Tibial nerve (tissue), 4 donors: ENCODE data around the gene TP53TG3C. TPM values are rescaled to one million over a fixed set of nuclear protein-coding genes. Genes with fewer than 3 reads are reported as not detected.
"Not testable (repeated sequence)": the region's sequence is repeated elsewhere in the genome, so short reads cannot be mapped to it uniquely, and the experiment has no call there.

Experiments
- DNase-seq, 2 donors: peaks; one replicate each; pipeline ENCODE4 v3.0.0-alpha.2; 2019; ENCODE audit warnings: low spot score in 2 of 2
- H3K27ac ChIP-seq, 4 donors: fragments of 200-600 bp; sonication (generic) in 3 of 4; one replicate each; pipeline ENCODE4 v1.5.1; 2017 to 2019; ENCODE audit warnings: mild to moderate bottlenecking in 1 of 4
- H3K27me3 ChIP-seq, 2 donors: fragments of 200-600 bp; sonication (generic) in 1 of 2; one replicate each; pipeline versions ENCODE4 v1.5.1 to v1.6.0; 2017 to 2019
- H3K36me3 ChIP-seq, 3 donors: fragments of 200-600 bp; sonication (generic); one replicate each; pipeline ENCODE4 v1.5.1; 2018 to 2019
- H3K4me1 ChIP-seq, 4 donors: fragments of 200-600 bp; sonication (generic) in 3 of 4; one replicate each; pipeline ENCODE4 v1.5.1; 2017 to 2019
- H3K4me3 ChIP-seq, 4 donors: fragments of 200-600 bp; sonication (generic) in 3 of 4; one replicate each; pipeline ENCODE4 v1.5.1; 2017 to 2019; ENCODE audit warnings: mild to moderate bottlenecking in 1 of 4, moderate library complexity in 1 of 4
- H3K9me3 ChIP-seq, 4 donors: fragments of 200-600 bp; sonication (generic) in 3 of 4; one replicate each; pipeline ENCODE4 v1.5.1; 2017 to 2019
- WGBS, 2 donors: methylation state at CpG; one replicate each; pipeline ENCODE4 v1.1.5; 2018; 5-methylcytosine and 5-hydroxymethylcytosine counted together
- small RNA-seq: library from RNA; depleted of rRNA; stranded (forward); fragments of <200 nt; gene quantifications from one replicate; pipeline ENCODE3, GENCODE V24; 2016
- total RNA-seq, 4 donors: library from RNA; depleted of rRNA; stranded (reverse); fragments of >200 nt; gene quantifications; one replicate each; pipeline ENCODE4 v1.1.0, GENCODE V29; 2016

TP53TG3C gene, protein sequence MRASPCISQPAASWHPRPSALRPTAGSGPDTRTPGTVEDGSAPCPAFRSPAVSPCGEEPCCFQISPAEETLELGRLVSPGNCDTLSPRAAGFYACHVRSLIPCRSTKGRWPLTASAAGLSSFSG
- 1 to 10 TPM in 1 of 4 donors, not detected in 3; 1.8 TPM for total RNA-seq

DNA sequence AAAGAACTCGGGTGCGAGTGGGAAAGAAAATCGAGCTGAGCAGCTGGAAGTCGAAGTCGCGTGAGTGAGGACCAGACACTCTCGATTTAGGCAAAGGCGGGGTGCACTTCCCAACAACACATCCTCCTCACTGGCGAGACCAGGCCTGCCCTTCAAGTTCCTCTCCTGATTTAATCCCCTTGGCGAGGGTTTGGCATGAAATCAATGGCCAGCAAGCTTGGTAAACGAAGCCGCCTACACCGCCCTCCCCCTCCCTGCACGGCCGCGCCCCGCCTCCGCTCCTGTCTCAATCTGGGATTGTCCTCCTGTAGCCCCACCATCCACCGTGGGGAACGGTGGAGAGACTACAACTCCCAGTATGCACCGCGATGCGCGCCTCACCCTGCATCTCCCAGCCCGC, at the start of gene TP53TG3C:
TP53TG3C (plus strand) TSS at position 301 of the 400 bp plus-strand sequence; CDS start at position 369, 68 bp downstream.
- no CpG with 5 or more reads among the region's 25 CpGs for WGBS, 2 donors

More for the DNA sequence above, at the start of gene TP53TG3C:
- not testable (repeated sequence) for H3K27me3 ChIP-seq, DNase-seq, H3K27ac ChIP-seq, H3K36me3 ChIP-seq, H3K4me1 ChIP-seq, H3K4me3 ChIP-seq, H3K9me3 ChIP-seq

Small RNAs within 50 kb of the gene (small RNA-seq; reads per million reads assigned to genes)
- not detected for gene AC138869.1

Other genes starting within 250 kb of the TP53TG3C start
- gene TP53TG3E, start 110.1 kb downstream of the TP53TG3C start, total RNA-seq, result not detected
- gene TP53TG3B, start 166.6 kb downstream of the TP53TG3C start, total RNA-seq, result not detected